SK-N-SH treated with all-trans-retinoic acid at 6 μM for 48 hours (cell line): ENCODE data around the gene NFASC.

ENCODE experiments used
- ATAC-seq: fragments of 200-7000 bp; cut with Tn5 transposase; 3 replicates; pipeline ENCODE4 v1.9.1; 2020; ENCODE audit warnings: mild to moderate bottlenecking, moderate library complexity
- ARNTL ChIP-seq: fragments of 450-650 bp; formaldehyde crosslinking; IDR thresholded peaks from 2 replicates; pipeline ENCODE4 v1.5.0; 2020; ENCODE audit warnings: low read depth, mild to moderate bottlenecking, moderate library complexity, borderline replicate concordance
- BACH2 ChIP-seq: fragments of 250-450 bp; sonication (Bioruptor Pico); IDR thresholded peaks from 2 replicates; pipeline ENCODE4 v1.9.0; 2021; ENCODE audit warnings: mild to moderate bottlenecking, borderline replicate concordance
- CREB5 ChIP-seq: fragments of 250-450 bp; sonication (Bioruptor Pico); IDR thresholded peaks from 2 replicates; pipeline ENCODE4 v1.5.1; 2020; ENCODE audit warnings: low read depth, mild to moderate bottlenecking, moderate library complexity
- CSDC2 ChIP-seq: fragments of 250-450 bp; sonication (Bioruptor Pico); IDR thresholded peaks from 2 replicates; pipeline ENCODE4 v1.5.0; 2020; ENCODE audit warnings: mild to moderate bottlenecking, moderate library complexity
- CSRNP3 ChIP-seq: fragments of 250-450 bp; sonication (Bioruptor Pico); IDR thresholded peaks from 2 replicates; pipeline ENCODE4 v1.5.1; 2021; ENCODE audit warnings: mild to moderate bottlenecking, moderate library complexity
- ESRRG ChIP-seq: fragments of 250-450 bp; sonication (Bioruptor Pico); IDR thresholded peaks from 2 replicates; pipeline ENCODE4 v1.6.1; 2021; ENCODE audit warnings: mild to moderate bottlenecking
- GLIS3 ChIP-seq: fragments of 250-450 bp; sonication (Bioruptor Pico); IDR thresholded peaks from 2 replicates; pipeline ENCODE4 v1.5.0; 2020; ENCODE audit warnings: mild to moderate bottlenecking, moderate library complexity
- ISL1 ChIP-seq: fragments of 250-450 bp; sonication (Bioruptor Pico); IDR thresholded peaks from 2 replicates; pipeline ENCODE4 v2.1.2; 2022; ENCODE audit warnings: mild to moderate bottlenecking, moderate library complexity
- OSR1 ChIP-seq: fragments of 250-450 bp; sonication (Bioruptor Pico); IDR thresholded peaks from 2 replicates; pipeline ENCODE4 v1.8.0; 2022; ENCODE audit warnings: moderate library complexity, mild to moderate bottlenecking, inconsistent platforms
- PATZ1 ChIP-seq: fragments of 250-450 bp; sonication (Bioruptor Pico); IDR thresholded peaks from 2 replicates; pipeline ENCODE4 v1.8.0; 2020; ENCODE audit warnings: mild to moderate bottlenecking, moderate library complexity, borderline replicate concordance
- POU6F1 ChIP-seq: fragments of 250-450 bp; sonication (Bioruptor Pico); IDR thresholded peaks from 2 replicates; pipeline ENCODE4 v1.8.0; 2021; ENCODE audit warnings: low read depth, mild to moderate bottlenecking, moderate library complexity, borderline replicate concordance
- PPARA ChIP-seq: fragments of 250-450 bp; sonication (Bioruptor Pico); IDR thresholded peaks from 2 replicates; pipeline ENCODE4 v1.5.0; 2020; ENCODE audit warnings: mild to moderate bottlenecking, borderline replicate concordance
- RARB ChIP-seq: fragments of 250-450 bp; sonication (Bioruptor Pico); IDR thresholded peaks from 2 replicates; pipeline ENCODE4 v1.8.0; 2021; ENCODE audit warnings: mild to moderate bottlenecking, moderate library complexity
- SNAI2 ChIP-seq: fragments of 250-450 bp; sonication (Bioruptor Pico); IDR thresholded peaks from 2 replicates; pipeline ENCODE4 v1.5.0; 2020; ENCODE audit warnings: mild to moderate bottlenecking, moderate library complexity
- TCF4 ChIP-seq: fragments of 250-450 bp; sonication (Bioruptor Pico); IDR thresholded peaks from 2 replicates; pipeline ENCODE4 v1.8.0; 2021; ENCODE audit warnings: mild to moderate bottlenecking, moderate library complexity, borderline replicate concordance
- TOX ChIP-seq: fragments of 250-450 bp; sonication (Bioruptor Pico); IDR thresholded peaks from 2 replicates; pipeline ENCODE4 v1.8.0; 2021; ENCODE audit warnings: mild to moderate bottlenecking, moderate library complexity, borderline replicate concordance
- TSHZ2 ChIP-seq: fragments of 250-450 bp; sonication (Bioruptor Pico); IDR thresholded peaks from 2 replicates; pipeline ENCODE4 v1.5.0; 2020; ENCODE audit warnings: mild to moderate bottlenecking, moderate library complexity
- ZC3H10 ChIP-seq: fragments of 250-450 bp; sonication (Bioruptor Pico); IDR thresholded peaks from 2 replicates; pipeline ENCODE4 v1.5.1; 2021; ENCODE audit warnings: mild to moderate bottlenecking, moderate library complexity
- ZFP3 ChIP-seq: fragments of 250-450 bp; sonication (Bioruptor Pico); IDR thresholded peaks from 2 replicates; pipeline ENCODE4 v1.5.0; 2020; ENCODE audit warnings: mild to moderate bottlenecking, moderate library complexity
- ZNF565 ChIP-seq: fragments of 450-650 bp; formaldehyde crosslinking; conservative IDR thresholded peaks from 2 replicates; pipeline ENCODE4 v1.5.0; 2020; ENCODE audit warnings: low read depth, mild to moderate bottlenecking, moderate library complexity
- ZNF70 ChIP-seq: fragments of 450-650 bp; formaldehyde crosslinking; IDR thresholded peaks from 2 replicates; pipeline ENCODE4 v1.5.0; 2020; ENCODE audit warnings: mild to moderate bottlenecking, moderate library complexity
- ZNF8 ChIP-seq: fragments of 450-650 bp; formaldehyde crosslinking; IDR thresholded peaks from 2 replicates; pipeline ENCODE4 v1.5.0; 2020; ENCODE audit warnings: mild to moderate bottlenecking, moderate library complexity

Gene NFASC

GRCh38 chr1:204883405-204883804 is 12.7 kb downstream of the NFASC start:
- TF ChIP-seq ZC3H10 (no peak), SNAI2 (CRISPR knock-in tag) (no peak)
- no peak for ATAC-seq

GRCh38 chr1:204885288-204885711 is 14.6 kb downstream of the NFASC start:
- ATAC-seq, result no peak

GRCh38 chr1:204885790-204886189 is 15.1 kb downstream of the NFASC start:
- ATAC-seq, result no peak
- TF ChIP-seq SNAI2 (CRISPR knock-in tag) (no peak), CSDC2 (CRISPR knock-in tag) (no peak), ZNF8 (CRISPR knock-in tag) (no peak), ZFP3 (CRISPR knock-in tag) (no peak), ARNTL (no peak), ZNF70 (no peak), OSR1 (CRISPR knock-in tag) (no peak), PATZ1 (CRISPR knock-in tag) (no peak), CREB5 (CRISPR knock-in tag) (no peak), TCF4 (CRISPR knock-in tag) (no peak), POU6F1 (CRISPR knock-in tag) (no peak), PPARA (no peak), ISL1 (CRISPR knock-in tag) (no peak), TOX (no peak)

More at GRCh38 chr1:204885288-204885711, 14.6 kb downstream of the NFASC start:
- no peak for TF ChIP-seq ZNF8 (CRISPR knock-in tag)
- TF ChIP-seq RARB (CRISPR knock-in tag), result no peak
- TF ChIP-seq CSRNP3, result no peak
- TF ChIP-seq GLIS3, result no peak
- TF ChIP-seq PPARA, result no peak
- no peak for TF ChIP-seq CSDC2 (CRISPR knock-in tag)
- no peak for TF ChIP-seq ARNTL
- no peak for TF ChIP-seq BACH2 (CRISPR knock-in tag)
- TF ChIP-seq ESRRG (CRISPR knock-in tag), result no peak
- no peak for TF ChIP-seq SNAI2 (CRISPR knock-in tag)
- TF ChIP-seq ZFP3 (CRISPR knock-in tag), result no peak
- TF ChIP-seq ISL1 (CRISPR knock-in tag), result no peak
- TF ChIP-seq POU6F1 (CRISPR knock-in tag), result no peak
- no peak for TF ChIP-seq ZC3H10
- TF ChIP-seq TSHZ2, result no peak
- TF ChIP-seq ZNF70, result no peak
- no peak for TF ChIP-seq ZNF565 (CRISPR knock-in tag)
- TF ChIP-seq TCF4 (CRISPR knock-in tag), result no peak
- no peak for TF ChIP-seq OSR1 (CRISPR knock-in tag)
